GM19463 (cell line): ENCODE results near the gene HOMER3.

ENCODE experiments used
- ATAC-seq: cut with Tn5 transposase; IDR thresholded peaks from one replicate; pipeline ENCODE4 v1.9.1; 2021; ENCODE audit warnings: mild to moderate bottlenecking, moderate library complexity; ENCODE audit not compliant: unreplicated experiment

Gene HOMER3

GRCh38 chr19:18940769-18941627 lies at the start of gene HOMER3:
Gene HOMER3, minus strand, starts transcription at chr19:18941217. Its CDS starts 2,235 bp downstream, at chr19:18938982.
- ATAC-seq: no peak

- ATAC-seq: no peak
These were observed 49.2 kb upstream of the HOMER3 start for GRCh38 chr19:18990128-18990708.

- ATAC-seq: no peak
These were observed 48.3 kb upstream of the HOMER3 start for GRCh38 chr19:18989316-18989715.

GRCh38 chr19:18987456-18987855 lies 46.4 kb upstream of the HOMER3 start:
- no peak for ATAC-seq

- no peak for ATAC-seq
These were observed 44.2 kb upstream of the HOMER3 start for GRCh38 chr19:18985257-18985656.

- no peak for ATAC-seq
These were observed 43.2 kb upstream of the HOMER3 start for GRCh38 chr19:18984251-18984650.

- no peak for ATAC-seq
These were observed 41.7 kb upstream of the HOMER3 start for GRCh38 chr19:18982669-18983068.

GRCh38 chr19:18980432-18981020 lies 39.5 kb upstream of the HOMER3 start:
- no peak for ATAC-seq

- ATAC-seq: no peak
These were observed 37.6 kb upstream of the HOMER3 start for GRCh38 chr19:18978616-18979015.

GRCh38 chr19:18975869-18976268 lies 34.9 kb upstream of the HOMER3 start:
- ATAC-seq: no peak

- no peak for ATAC-seq
These were observed 34.0 kb upstream of the HOMER3 start for GRCh38 chr19:18975011-18975410.

GRCh38 chr19:18972851-18973250 lies 31.8 kb upstream of the HOMER3 start:
- no peak for ATAC-seq

- ATAC-seq: no peak
These were observed 31.3 kb upstream of the HOMER3 start for GRCh38 chr19:18972301-18972811.

- no peak for ATAC-seq
These were observed 29.1 kb upstream of the HOMER3 start for GRCh38 chr19:18969931-18970659.

- no peak for ATAC-seq
These were observed 26.5 kb upstream of the HOMER3 start for GRCh38 chr19:18967358-18968146.

- no peak for ATAC-seq
These were observed 25.3 kb upstream of the HOMER3 start for GRCh38 chr19:18966307-18966706.

GRCh38 chr19:18964121-18964520 lies 23.1 kb upstream of the HOMER3 start:
- ATAC-seq: no peak

GRCh38 chr19:18961767-18962620 lies 21.0 kb upstream of the HOMER3 start:
- no peak for ATAC-seq

- no peak for ATAC-seq
These were observed 19.4 kb upstream of the HOMER3 start for GRCh38 chr19:18960370-18960769.
